T-helper 2 cell treated with Interferon-gamma antibody and Interleukin-4, amounts not matched to agents 100 ng/mL and 5 ng/mL, for 36 hours (primary cell): ENCODE results near the gene PCSK5. TPM values are rescaled to one million over a fixed set of nuclear protein-coding genes. Genes with fewer than 3 reads are reported as not detected.
"Not testable (repeated sequence)": the region's sequence is repeated elsewhere in the genome, so short reads cannot be mapped to it uniquely, and the experiment has no call there.

Experiments
- intact Hi-C: fragments of 100-400 bp; cut with micrococcal nuclease; formaldehyde crosslinking; loops from one replicate; pipeline ENCODE4 v1.15.1; 2023
- total RNA-seq: library from RNA; stranded (reverse); gene quantifications from 2 replicates; pipeline ENCODE4 v1.2.3, GENCODE V29; 2022

Gene PCSK5
- total RNA-seq, 1 donor from 2014 or later = 3.1 TPM

DNA sequence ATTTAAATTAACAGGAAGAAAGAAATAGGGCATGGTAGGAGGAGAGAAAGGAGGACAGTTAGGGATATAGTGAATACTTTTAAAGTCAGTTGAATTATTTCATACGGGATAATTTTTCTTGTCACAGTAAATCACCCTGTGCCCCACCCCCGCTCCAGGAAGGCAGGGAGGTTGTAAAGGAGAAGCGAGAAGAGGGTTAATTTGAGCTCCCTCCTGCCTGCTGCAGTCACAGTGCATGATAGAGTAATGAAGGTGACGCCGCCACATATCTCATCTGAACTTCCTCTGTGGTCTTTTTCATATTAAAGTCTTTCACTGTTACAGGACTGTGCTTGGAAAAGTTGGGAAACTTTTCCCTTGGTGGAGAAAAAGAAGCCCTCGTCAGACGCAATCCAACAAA is 896 bp upstream of the PCSK5 start:
- intact Hi-C loops = no loop called here

DNA sequence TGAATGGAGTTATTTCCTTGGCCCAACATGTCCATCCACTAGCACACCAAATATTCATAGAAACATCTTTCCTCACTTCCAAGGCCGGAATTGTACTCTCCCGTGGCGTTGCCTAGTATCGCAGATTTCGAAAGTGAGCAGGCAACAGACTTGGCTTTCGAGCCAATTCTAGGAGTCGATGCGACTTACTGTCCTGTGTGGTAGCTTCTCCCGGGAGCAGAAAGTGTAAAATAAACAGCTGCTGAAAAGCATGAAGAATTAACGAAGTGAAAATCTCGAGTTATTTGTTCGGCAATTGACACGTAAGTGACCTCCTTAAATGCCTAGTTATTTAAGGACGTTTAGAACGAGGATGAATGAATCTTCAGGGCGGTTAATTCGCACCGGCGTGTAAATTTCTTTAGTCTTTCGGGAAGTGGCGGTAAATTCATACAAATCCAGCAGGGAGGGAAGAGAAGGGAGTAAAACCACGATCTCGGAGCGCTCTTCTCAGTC is 449 bp upstream of the PCSK5 start:
- intact Hi-C loops = loop anchor here (1.0 to 10.0 kb wide), 8 partner anchors 23 to 939 kb away; partner anchors contain the start of genes NMRK1, OSTF1 and RFK

DNA sequence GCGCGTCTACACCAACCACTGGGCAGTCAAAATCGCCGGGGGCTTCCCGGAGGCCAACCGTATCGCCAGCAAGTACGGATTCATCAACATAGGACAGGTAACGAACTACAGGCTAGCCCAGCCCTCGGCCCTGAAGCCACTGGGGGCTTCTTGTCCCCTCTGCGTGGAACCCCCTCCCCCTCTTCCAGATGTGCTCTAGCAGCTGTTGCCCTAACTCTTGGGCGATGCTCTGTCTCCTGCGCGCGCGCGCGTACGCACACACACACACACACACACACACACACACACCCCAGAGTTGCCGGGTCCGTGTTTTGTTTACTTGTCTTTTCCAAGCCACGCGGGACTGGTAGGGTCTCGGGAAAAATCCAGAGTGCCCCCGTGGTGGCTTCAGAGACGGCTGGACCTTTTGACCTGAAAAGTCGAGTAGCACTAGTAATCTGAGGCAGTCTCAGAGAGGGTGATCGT is 836 bp downstream of the PCSK5 start:
- intact Hi-C loops = loop anchor here (2.0 to 10.0 kb wide), 6 partner anchors 25 to 941 kb away; partner anchors contain the start of genes NMRK1 and OSTF1

DNA sequence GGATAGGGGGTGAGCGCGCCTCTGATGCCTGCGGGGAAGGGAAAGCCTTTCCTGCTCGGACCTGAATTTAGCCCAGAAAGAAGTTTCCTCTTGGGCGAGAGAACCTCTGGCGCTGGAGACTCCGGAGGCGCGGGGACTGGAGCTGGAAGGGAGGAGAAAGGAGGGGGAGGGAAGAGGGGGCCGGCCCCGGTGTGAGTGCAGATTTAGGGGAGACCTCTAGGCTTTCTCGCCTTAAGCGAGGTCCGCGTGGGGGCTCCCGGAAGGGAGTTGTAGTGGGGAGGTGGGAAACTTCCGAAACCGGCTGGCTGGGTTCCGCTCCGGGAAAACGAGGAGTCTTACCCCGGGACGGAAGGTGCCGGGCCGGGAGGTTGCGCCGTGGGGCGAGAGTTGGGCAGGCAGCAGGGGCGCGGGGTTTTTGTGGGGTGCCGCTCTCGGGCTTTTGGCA is 1.3 kb downstream of the PCSK5 start:
- intact Hi-C loops = loop anchor here (2.0 to 10.0 kb wide), 6 partner anchors 25 to 941 kb away; partner anchors contain the start of genes NMRK1 and OSTF1

DNA sequence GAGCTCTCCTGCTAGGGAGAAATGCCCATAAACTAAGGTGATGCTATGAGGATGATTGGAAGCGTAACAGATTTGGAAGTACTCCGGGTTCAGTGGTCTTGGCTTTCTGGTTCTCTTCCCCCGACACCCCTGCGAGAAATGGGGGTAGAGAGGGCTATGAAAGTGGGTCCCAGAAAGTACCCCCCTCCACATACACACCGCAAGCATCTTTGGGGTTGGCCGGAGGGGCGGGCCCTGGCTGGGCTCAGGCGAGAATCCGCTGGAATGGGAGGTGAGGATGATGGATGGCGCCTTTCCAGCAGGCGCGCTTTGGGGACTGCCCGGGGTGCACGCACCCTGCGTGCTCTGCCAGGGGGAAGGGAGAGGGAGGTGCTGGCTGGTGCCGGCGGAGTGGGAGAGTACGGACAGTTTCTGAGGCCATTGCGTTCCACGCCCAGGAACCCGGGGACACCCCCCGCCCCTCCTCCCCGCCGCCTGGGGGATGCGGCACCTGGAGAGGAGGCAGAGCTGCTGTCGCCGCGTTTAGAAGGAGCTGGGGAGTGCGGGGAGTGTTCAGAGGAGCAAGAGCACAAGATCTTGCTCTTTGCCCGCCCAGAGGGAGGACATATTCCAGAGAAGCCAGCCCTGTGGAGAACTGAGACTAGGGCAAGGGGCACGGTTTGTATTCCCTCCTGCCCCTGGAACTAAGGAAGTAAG is 1.9 kb downstream of the PCSK5 start:
- intact Hi-C loops = loop anchor here (5.0 to 10.0 kb wide), 3 partner anchors 280 to 808 kb away; partner anchors contain the start of genes NMRK1 and OSTF1

DNA sequence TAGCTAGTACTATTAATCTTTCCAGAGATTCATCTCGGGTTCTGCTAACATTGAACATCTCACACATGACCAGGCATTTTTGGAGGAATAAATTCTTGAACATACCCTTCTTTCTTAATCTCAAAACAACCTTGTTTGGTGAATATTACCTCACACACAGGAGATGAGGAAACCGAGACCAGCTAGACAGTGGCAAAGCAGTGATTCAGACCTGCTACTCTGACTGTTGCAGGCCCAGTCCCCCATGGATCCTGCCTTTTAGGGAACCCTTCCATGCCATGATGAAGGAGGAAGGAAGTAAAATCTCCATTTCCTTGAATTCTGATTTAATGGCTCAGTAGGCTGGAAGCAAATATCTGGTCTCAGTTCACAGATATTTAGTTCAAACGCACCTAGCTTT is 2.6 kb downstream of the PCSK5 start:
- intact Hi-C loops = loop anchor here (5.0 to 10.0 kb wide), 3 partner anchors 279 to 808 kb away; partner anchors contain the start of genes NMRK1 and OSTF1

DNA sequence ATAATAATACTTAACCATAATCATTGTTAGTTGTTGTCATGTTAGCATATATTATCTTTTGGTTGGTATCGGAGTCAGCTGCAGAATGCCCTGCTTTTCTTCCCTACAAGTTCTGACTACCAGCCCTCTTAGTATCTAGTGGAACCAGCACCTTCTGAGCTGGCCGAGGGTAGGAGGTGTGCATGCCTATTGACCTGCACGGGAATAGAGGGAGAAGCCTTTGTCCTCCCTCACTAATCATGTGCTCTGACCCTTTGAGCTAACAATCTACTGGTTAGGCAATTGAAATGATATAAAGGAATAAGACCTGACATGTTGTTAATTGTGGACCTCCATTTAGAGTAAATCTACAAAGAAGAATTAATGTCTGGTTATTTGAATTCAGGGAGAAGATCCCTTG is 4.1 kb downstream of the PCSK5 start:
- intact Hi-C loops = loop anchor here (5.0 to 10.0 kb wide), 3 partner anchors 278 to 810 kb away; partner anchors contain the start of genes NMRK1 and OSTF1

DNA sequence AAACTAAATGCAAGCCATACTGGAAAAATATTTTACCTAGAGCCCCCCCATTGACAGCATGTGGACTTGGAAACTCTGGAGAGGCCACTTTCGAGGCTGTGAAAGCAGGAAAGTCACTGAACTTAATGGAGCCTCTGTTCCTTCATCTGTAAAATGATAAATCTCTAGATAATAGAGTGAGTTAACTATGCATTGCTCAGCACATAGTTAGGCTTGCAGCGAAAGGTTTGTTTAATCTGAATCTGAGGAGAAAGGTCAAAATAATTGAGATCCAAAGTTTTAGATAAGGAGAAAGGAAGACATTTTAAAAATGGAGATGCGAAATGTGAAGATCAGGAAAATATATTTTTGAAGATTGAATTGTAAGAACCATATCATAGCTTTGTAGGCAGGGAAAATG is 4.6 kb downstream of the PCSK5 start:
- intact Hi-C loops = loop anchor here (10.0 kb wide), 2 partner anchors 410 to 810 kb away; partner anchors contain the start of genes NMRK1 and OSTF1

DNA sequence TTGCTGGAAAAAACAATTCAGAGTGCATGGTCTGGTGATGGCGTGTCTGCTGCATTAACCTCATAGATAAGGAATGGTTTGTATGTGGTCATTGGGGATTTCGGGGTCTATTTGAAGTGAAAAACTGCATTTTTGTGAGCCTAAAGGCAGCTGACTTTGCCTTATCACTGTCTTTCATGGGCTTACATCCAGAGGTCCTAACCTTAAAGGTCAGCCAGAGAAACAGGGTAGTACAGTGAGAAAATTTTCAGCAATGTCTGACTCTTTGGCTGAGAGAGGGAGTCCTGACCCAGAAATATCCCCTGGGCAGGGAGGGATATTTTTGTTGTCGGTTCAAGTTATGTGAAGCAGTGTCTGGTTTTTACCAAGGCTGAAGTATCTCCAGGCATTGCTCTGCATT is 5.7 kb downstream of the PCSK5 start:
- intact Hi-C loops = loop anchor here (10.0 kb wide), 2 partner anchors 409 to 811 kb away; partner anchors contain the start of genes NMRK1 and OSTF1

DNA sequence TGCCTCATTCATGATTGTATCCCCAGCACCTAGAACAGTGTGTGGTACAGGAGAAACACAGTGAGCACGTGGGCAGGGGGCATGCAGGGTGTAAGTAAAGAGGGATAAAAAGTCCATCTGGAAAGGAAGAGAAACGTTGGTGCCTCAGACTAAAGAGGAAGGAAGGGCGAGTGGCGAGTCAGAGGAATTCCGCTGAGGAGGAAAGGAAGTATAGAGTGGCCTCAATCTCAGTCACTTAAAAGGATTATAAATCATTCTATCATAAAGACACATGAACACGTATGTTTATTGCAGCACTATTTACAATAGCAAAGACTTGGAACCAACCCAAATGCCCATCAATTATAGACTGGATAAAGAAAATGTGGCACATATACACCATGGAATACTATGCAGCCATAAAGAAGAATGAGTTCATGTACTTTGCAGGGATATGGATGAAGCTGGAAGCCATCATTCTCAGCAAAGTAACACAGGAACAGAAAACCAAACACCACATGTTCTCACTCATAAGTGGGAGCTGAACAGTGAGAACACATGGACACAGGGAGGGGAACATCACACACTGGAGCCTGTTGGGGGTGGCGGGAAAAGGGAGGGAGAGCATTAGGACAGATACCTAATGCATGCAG is 10.5 kb downstream of the PCSK5 start:
- intact Hi-C loops = not testable (repeated sequence)

DNA sequence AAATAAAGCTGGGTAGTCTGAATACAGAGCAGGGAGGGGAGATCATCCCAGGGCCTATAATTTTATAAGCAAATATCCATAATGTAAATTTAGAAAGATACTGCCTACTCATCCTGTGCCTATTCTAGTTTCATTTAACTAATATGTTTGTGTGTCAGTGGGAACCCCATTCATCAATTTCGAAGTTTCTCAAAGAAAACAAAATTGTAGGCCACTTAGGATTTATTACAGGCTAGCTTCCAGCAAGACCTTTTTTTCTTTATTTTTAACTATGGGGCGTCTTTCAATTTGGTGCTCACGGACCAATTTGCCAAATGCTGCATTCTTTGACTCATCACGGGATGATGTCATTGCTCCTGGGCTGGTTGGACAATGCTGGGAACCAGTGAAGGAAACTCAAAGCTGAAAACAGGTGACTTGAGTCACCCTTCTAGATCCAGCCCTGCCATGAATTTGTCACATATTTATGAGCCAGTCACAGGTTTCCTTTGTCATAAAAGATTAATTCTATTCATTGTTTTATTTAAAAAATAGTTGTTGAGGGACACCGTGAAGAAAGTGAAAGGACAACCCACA is 13.4 kb downstream of the PCSK5 start:
- intact Hi-C loops = no loop called here

DNA sequence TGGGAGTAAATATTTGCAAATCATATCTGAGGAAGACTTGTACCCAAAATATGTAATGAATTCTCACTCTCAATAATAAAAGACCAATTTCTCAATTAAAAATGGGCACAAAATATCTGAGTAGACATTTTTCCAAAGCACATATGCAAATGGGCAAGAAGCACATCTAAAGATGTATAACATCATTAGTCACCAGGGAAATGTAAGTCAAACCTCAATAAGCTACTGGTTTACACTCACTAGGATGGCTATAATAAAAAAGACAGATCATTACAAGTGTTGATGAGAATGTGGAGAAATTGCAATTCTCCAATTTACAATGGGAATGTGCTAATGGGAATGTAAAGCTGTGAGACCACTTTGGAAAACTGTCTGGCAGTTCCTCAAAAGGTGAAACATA is 13.9 kb downstream of the PCSK5 start:
- intact Hi-C loops = no loop called here

DNA sequence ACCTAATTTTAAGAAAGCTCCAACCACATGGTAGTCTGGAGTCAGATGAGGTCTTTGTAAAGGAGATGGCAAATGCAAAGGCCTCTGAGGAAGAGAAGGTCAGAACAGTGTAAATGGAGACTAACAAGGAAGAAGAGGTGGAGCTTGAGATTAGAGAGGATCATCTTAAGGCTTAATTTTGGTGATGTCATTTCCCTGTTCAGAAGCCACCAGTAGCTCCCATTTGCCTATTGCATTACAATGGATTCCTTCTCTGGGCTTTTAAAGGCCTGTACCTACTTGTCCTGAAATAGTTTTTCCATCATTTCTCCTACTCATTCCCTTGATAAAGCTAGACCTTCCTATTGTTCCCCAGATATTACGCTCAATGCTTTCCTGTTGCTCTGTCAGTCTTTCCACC is 16.1 kb downstream of the PCSK5 start:
- intact Hi-C loops = no loop called here

DNA sequence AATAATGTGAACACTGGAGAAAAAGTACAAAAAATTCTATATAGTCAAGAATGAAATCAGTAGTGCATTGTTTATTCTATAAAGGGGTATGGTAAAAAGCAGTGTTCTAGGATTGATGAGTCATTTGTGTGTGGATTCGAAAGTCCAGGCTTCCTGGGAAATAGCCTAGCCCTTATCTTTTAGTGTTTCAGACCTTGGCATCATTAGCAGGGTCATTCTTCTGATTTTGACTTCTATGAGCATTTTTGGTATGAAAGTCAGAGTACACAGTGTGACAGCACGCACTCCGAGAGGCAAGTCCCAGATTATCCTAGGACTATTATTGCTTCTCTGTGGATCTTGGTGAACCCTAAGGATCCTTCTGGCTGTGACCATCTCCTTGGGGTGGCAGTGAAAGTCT is 16.9 kb downstream of the PCSK5 start:
- intact Hi-C loops = no loop called here

DNA sequence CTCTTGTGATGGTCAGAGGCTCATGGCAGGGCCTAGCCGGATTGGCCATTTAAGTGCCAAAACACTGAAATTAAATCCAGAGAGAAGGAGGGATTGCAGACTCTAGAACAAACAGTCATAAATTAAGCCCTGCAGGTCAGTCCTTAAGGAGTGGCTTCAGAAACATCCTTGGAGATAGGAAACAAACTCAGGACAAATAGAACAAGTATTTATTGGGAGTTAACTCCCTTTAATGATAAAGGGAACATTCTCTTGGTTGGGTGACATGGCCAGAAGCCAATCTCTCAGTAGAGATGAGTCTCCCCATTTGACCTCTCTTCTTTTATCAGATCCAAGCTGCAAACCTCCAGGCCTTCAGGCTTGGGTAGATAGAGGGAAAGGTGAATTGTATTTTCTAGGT is 17.4 kb downstream of the PCSK5 start:
- intact Hi-C loops = no loop called here

DNA sequence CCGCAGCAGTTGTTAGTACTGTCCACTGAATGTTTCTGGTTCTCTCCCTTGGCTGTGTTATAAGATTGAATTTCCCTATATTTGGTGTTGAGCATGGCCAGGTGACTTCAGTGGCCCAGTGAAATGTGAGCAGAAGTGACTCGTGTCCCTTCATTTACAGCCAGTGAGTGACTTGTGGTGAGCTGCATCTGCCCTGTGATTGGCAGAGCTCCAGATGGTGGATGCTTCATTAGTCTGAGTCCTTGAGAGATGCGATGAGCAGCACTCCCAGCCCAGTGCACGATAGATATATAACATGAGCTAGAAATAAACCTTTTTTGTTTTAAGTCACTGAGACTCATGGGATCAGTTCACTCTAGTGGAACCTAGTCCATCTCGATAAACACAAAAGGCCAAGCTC is 19.3 kb downstream of the PCSK5 start:
- intact Hi-C loops = no loop called here

DNA sequence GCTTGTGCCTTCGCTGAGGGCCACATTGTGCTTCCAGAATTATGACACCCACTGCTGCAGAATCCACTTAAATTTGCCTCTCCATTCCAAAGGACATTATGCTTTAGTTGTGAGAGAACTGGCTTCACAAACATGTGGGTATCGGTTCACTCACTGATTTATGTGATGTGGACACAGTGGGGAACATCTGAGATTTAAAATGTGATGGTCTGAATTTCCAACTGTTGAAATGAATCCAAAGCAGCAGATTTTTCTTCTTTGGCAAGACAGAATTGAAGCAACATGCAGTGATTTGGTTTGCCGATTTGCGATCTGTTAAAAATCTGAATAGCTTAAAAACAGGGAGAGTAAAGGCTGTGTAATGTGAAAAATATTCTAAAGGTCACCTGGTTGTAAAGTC is 20.3 kb downstream of the PCSK5 start:
- intact Hi-C loops = no loop called here

DNA sequence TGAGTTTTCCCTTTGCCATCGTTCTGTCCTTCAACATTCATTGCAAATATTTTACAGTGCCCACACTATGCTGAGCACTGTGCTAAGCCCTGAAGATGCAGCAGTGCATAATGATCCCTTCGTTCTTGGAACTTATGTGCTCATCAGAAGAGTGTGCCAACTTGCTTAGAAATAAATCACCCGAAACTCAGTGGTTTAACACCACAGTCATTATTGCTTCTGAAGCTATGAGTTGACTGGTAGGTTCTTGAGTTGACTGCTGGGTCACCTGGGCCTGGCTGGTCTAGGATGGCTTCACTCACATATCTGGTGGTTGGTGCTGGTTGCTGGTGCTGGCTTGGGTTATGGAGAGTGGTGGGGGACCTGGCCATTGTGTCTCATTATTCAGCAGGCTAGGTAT is 20.9 kb downstream of the PCSK5 start:
- intact Hi-C loops = no loop called here

DNA sequence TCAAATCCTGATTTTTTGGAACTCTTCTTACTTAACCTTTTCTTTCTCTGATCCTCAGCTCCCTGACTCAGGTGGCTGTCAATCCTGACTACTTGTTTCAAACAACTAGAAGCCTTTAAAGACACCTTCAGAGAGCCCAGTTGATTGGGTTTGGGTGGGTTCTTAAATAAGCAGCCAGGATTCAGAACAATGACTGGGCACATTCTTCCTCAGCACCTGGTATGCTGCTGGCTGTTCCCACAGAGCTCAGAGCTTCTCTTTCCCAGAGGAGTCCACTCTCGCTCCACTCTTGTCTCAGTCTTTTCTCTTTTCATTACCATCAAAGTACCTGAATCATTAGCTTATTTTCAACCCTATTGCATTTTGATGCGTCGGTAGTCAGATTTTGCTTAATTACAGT is 22.5 kb downstream of the PCSK5 start:
- intact Hi-C loops = no loop called here

DNA sequence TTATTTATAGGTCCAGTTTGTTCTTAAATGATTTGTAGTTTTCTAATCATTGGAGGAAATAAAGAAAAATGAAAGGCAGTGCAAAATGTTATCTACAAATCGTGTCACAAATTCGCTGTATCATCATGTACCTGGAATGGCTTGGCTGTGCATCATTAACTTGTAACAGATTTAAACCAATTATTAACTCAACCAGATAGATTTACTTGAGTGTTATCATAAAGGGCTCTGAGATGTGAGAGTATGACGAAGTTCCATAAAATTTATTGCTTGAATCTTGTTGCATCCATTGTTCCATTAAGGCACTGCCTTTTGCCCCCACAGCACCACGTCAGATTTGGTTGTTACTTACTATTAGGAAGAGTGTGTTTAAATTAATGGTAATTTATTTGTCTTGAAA is 23.5 kb downstream of the PCSK5 start:
- intact Hi-C loops = no loop called here

DNA sequence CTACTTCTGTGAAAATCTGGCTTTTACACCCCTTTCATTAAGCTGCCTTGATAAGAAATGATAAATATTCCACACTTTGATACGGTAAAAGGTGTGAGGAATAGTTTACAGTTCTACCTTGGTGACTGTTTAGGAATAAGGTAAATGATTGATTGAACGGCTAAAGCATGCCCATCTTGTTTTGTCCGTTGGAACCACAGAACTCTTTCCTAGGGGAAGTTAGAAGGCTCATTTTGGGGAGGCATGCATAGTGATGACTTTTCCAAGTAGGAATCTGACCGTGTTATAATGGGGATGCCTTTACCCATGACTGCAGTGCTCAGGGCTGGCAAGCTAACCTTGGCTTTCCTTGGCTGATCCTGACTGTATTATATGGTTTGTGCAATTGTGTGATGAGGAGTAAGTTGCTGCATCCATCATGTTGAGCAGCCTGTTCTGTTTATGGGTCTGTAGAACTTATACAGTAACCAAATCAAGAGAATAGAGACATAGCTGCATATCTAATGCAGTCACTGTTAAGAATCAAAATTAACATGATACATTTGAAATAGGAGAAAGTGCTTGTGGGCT is 24.5 kb downstream of the PCSK5 start:
- intact Hi-C loops = no loop called here
